ENCODE data around the gene SNRPA.
"Not testable (repeated sequence)": the region's sequence is repeated elsewhere in the genome, so short reads cannot be mapped to it uniquely, and the experiment has no call there.

Gene SNRPA

GRCh38 chr19:40745402-40745780, 5.6 kb upstream of the SNRPA start:
- peak; percentile 25 for DNase-seq (ENCODE audit: low read depth)

- no peak for DNase-seq (ENCODE audit: low read depth)
These were observed 3.5 kb upstream of the SNRPA start for GRCh38 chr19:40747536-40747935.

- peak; percentile 98 for DNase-seq (ENCODE audit: low read depth)
These were observed 737 bp upstream of the SNRPA start, which contains the start of gene ACTMAP for GRCh38 chr19:40750058-40750873. Gene ACTMAP, minus strand, starts transcription at chr19:40750477. Its CDS starts 674 bp downstream, at chr19:40749803.

GRCh38 chr19:40752257-40752781, 1.3 kb downstream of the SNRPA start:
- no peak for DNase-seq (ENCODE audit: low read depth)

GRCh38 chr19:40754611-40755247, 3.7 kb downstream of the SNRPA start:
- DNase-seq (ENCODE audit: low read depth): no peak

- DNase-seq (ENCODE audit: low read depth): no peak
These were observed 4.2 kb downstream of the SNRPA start for GRCh38 chr19:40755248-40755624.

- DNase-seq (ENCODE audit: low read depth): no peak
These were observed 4.8 kb downstream of the SNRPA start for GRCh38 chr19:40755791-40756190.

- no peak for DNase-seq (ENCODE audit: low read depth)
These were observed 5.6 kb downstream of the SNRPA start for GRCh38 chr19:40756502-40757110.

GRCh38 chr19:40758491-40758890, 7.5 kb downstream of the SNRPA start:
- DNase-seq (ENCODE audit: low read depth): no peak

GRCh38 chr19:40759352-40759751, 8.3 kb downstream of the SNRPA start:
- no peak for DNase-seq (ENCODE audit: low read depth)

GRCh38 chr19:40762754-40763470, 11.9 kb downstream of the SNRPA start:
- DNase-seq (ENCODE audit: low read depth): no peak

GRCh38 chr19:40763526-40763925, 12.5 kb downstream of the SNRPA start:
- DNase-seq (ENCODE audit: low read depth): no peak

GRCh38 chr19:40763963-40764362, 13.0 kb downstream of the SNRPA start:
- no peak for DNase-seq (ENCODE audit: low read depth)

- DNase-seq (ENCODE audit: low read depth): not testable (repeated sequence)
These were observed 15.4 kb downstream of the SNRPA start for GRCh38 chr19:40766385-40766784.

GRCh38 chr19:40768869-40769268, 17.9 kb downstream of the SNRPA start:
- DNase-seq (ENCODE audit: low read depth): no peak

GRCh38 chr19:40771101-40771862, 20.3 kb downstream of the SNRPA start:
- not testable (repeated sequence) for DNase-seq (ENCODE audit: low read depth)

- no peak for DNase-seq (ENCODE audit: low read depth)
These were observed 24.1 kb downstream of the SNRPA start, which contains the start of gene MIA for GRCh38 chr19:40774916-40775631. Gene MIA, plus strand, starts transcription at chr19:40775521. Its CDS starts 22 bp downstream, at chr19:40775543.

- no peak for DNase-seq (ENCODE audit: low read depth)
These were observed 24.6 kb downstream of the SNRPA start for GRCh38 chr19:40775632-40776022.

GRCh38 chr19:40776364-40776763, 25.4 kb downstream of the SNRPA start:
- DNase-seq (ENCODE audit: low read depth): no peak

GRCh38 chr19:40776932-40777644, 26.1 kb downstream of the SNRPA start:
- DNase-seq (ENCODE audit: low read depth): peak; percentile 67
